ENCODE data around the gene TBC1D3H.
"Not testable (repeated sequence)": the region's sequence is repeated elsewhere in the genome, so short reads cannot be mapped to it uniquely, and the experiment has no call there.

TBC1D3H gene

GRCh38 chr17:36388385-36389245, at the start of gene TBC1D3H:
TBC1D3H (minus strand) TSS chr17:36388435; CDS start chr17:36386895, 1,540 bp downstream.
- DNase-seq: not testable (repeated sequence)

- DNase-seq: not testable (repeated sequence)
These were observed 40.7 kb upstream of the TBC1D3H start for GRCh38 chr17:36428891-36429290.

- DNase-seq: not testable (repeated sequence)
These were observed 27.1 kb upstream of the TBC1D3H start for GRCh38 chr17:36415180-36415941.

- DNase-seq: not testable (repeated sequence)
These were observed 2.9 kb upstream of the TBC1D3H start for GRCh38 chr17:36390943-36391645.

- not testable (repeated sequence) for DNase-seq
These were observed 12.3 kb downstream of the TBC1D3H start for GRCh38 chr17:36375938-36376337.

GRCh38 chr17:36362496-36362895, 25.7 kb downstream of the TBC1D3H start:
- DNase-seq: not testable (repeated sequence)
